ENCODE results near the gene CCNL1.

DNA sequence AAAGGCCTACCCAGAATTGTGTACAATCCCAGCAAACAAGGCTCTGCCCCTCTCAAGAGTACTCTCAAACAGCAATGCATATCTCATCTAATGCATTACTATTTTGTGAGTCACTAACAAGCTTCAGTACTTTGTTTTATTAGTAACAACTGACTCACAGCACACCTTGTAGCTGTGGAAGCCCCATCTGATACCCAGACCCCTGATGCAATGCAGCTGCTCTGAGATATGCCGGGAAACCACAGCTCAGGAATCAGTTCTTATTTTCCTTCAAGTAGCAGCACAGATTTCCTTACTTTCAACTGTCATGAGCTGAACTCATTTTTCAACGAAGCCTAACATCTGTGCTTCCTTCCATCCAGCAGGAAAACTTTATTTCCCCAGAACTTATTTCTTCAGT lies 37.8 kb downstream of the CCNL1 start:
- TF ChIP-seq, protein P1, sequence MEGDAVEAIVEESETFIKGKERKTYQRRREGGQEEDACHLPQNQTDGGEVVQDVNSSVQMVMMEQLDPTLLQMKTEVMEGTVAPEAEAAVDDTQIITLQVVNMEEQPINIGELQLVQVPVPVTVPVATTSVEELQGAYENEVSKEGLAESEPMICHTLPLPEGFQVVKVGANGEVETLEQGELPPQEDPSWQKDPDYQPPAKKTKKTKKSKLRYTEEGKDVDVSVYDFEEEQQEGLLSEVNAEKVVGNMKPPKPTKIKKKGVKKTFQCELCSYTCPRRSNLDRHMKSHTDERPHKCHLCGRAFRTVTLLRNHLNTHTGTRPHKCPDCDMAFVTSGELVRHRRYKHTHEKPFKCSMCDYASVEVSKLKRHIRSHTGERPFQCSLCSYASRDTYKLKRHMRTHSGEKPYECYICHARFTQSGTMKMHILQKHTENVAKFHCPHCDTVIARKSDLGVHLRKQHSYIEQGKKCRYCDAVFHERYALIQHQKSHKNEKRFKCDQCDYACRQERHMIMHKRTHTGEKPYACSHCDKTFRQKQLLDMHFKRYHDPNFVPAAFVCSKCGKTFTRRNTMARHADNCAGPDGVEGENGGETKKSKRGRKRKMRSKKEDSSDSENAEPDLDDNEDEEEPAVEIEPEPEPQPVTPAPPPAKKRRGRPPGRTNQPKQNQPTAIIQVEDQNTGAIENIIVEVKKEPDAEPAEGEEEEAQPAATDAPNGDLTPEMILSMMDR (conservative IDR thresholded peaks at IDR 0.05; ENCODE audit: low read depth, low read length), result no peak
- TF ChIP-seq POLR2A (IDR thresholded peaks at IDR 0.05; ENCODE audit: low read depth, low read length) (no peak), NFE2L2 (IDR thresholded peaks at IDR 0.05; ENCODE audit: low read depth, low read length) (no peak), RAD21 (IDR thresholded peaks at IDR 0.05; ENCODE audit: low read length) (no peak), BHLHE40 (IDR thresholded peaks at IDR 0.05; ENCODE audit: low read depth, low read length) (peak; percentile 58; the same call in 1 of the 2 replicates), FOS (IDR thresholded peaks at IDR 0.05; ENCODE audit: low read depth, low read length) (peak; percentile 97), CEBPB (IDR thresholded peaks at IDR 0.05; ENCODE audit: low read depth, low read length) (peak; percentile 94), MXI1 (IDR thresholded peaks at IDR 0.05; ENCODE audit: borderline replicate concordance, low read depth, low read length) (no peak), RFX5 (IDR thresholded peaks at IDR 0.05; ENCODE audit: low read depth, low read length) (no peak), SMC3 (IDR thresholded peaks at IDR 0.05; ENCODE audit: low read depth, low read length) (no peak)

Measured in IMR-90 (cell line).